Kasumi-1 (cell line): ENCODE results near the gene GYS2.
"Not testable (repeated sequence)": the region's sequence is repeated elsewhere in the genome, so short reads cannot be mapped to it uniquely, and the experiment has no call there.

Experiments used
- DNase-seq, 2 experiments: peaks; one replicate each; lab custom pipeline; 2025; lab: John Stamatoyannopoulos, UW

Gene GYS2

DNA sequence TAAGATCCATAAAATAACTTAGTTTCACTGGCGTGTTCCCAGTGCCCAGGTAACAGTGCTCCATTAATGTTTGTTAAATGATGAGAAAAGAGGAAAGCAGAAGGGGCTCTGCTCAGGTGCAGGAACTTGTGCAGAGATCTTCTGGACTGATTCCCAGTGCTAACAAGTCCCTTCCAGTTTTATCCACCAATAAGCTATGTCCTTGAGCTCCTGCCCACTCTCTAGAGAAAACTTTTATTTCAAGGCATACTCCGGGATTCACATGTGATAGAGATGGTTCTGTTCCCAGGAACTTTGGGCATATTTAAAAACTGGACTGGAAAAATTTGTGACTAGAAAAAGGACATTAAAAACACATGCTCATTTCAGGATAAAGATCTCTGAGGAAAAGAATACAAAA is 1.9 kb downstream of the GYS2 start:
- DNase-seq, result no peak

DNA sequence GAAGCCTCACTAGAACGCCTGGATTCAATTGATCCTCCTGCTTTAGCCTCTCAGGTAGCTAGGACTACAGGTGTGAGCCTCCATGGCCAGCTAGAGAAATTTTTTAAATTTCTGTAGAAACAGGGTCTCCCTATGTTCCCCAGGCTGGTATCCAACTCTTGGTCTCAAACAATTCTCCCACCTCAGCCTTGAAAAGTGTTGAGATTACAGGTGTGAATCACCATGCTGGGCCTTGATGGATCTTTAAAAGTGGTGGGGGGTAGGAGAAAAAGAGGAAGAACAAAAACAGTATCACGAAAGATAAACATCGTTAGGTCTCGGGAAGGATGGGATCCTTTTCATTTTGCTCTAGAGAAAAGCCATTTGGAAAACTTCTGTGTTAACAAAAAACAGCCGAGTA is 4.5 kb downstream of the GYS2 start:
- DNase-seq, result no peak

DNA sequence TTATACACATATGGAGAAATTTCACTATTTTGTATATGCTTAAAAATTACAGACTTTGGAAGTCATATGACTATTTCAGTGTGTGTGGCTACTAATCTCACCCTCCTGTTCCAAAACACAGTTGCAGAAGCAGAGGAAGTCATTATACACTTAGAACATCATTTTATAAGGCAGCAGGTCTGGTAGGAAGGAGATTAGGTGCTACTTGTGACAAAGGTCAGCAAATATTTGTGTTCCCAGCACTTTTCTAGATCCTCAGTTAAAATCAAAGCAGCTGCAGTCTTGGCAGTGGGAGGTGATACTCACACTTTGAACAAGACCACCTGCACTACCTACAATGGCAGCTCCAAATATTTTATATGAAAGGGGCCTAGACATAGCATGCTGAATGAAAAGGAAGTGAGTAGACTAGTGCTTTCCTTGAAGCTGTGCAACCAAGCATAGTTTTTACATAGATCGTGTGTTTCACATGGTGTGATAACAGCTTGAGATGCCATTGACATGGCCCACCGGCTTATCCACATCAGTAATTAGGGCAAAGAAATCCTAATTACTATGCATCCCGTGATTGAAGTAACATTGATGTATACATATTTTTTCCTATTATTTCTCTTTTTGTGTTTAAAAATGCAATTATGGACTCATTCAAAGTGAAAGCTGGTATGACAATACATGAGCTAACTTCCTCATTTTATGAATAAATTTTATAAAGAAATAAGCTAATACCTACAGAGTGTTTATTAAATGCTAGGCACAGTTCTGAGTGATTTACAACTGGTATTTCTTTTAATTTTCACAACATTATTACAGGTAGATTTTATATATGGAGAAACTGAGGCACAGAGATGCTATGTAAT is 5.3 kb downstream of the GYS2 start:
- DNase-seq, result no peak

DNA sequence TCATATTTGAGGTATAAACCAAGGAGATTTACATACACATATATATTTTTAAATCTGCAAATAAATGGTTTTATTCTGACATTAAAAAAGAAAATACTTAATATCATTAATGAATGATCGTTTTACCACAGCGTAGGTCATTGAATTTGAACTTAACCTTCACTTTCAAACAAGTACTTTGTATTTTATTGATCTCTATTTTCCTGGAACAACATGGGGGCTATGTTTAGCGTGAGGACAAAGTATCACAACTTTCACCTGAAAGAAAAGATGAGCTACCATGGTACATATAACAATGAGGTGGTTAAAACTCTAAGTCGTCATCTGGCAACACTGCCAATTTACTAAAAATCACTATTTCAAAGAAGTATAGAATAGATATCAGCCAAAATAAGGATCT is 6.0 kb downstream of the GYS2 start:
- no peak for DNase-seq

DNA sequence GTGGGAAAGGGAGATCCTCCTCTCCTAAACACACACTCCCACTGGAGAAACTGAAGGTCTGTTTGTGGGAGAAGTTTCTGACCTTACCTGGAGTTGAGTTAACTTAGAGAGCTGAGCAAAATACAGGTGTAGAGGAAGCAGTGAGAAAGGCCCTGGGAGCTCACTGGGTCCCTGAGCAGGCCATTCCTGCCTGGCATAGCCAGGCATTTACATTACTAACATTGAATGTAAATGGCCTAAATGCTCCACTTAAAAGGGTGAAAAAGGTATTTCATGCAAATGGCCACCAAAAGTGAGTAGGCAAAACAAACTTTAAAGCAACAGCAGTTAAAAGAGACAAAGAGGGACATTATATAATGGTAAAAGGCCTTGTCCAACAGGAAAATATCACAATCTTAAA is 9.3 kb downstream of the GYS2 start:
- not testable (repeated sequence) for DNase-seq

DNA sequence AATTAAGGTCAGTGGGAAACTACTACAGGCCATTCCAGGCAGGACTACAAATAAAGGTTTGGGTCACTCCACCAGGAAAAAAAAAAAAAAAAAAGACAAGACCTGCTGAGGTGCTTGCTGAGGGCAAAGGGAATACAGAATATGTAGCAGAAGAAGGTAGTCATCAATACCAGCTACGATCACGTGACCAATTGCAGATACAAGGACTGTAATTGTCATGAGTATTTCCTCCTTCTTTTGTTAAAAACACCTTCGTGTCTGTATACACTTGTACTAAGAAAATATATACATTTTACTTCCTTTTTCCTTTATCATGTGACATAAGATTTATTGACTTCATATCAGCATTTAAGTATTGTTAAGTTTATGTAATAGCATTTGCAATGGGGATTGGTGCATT is 19.2 kb downstream of the GYS2 start:
- DNase-seq, result no peak

DNA sequence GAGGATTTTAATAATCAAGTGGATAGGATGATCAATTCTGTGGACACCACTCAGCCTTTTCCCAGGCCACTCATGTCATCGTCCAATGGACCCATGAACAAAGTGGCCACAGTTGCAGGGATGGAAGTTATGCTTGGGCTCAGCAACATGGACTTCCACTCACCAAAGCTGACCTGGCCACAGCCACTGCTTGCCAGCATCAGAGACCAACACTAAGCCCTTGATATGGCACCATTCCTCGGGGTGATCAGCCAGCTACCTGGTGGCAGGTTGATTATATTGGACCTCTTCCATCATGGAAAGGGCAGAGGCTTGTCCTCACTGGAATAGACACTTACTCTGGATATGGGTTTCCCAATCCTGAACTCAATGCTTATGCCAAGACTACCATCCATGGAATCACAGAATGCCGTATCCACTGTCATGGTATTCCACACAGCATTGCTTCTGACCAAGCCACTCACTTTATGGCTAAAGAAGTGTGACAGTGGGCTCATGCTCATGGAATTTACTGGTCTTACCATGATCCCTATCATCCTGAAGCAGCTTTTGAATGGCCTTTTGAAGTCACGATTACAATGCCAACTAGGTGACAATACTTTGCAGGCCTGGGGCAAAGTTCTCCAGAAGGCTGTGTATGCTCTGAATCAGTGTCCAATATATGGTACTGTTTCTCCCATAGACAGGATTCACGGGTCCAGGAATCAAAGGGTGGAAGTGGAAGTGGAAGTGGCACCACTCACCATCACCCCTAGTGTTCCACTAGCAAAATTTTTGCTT is 20.1 kb downstream of the GYS2 start:
- DNase-seq, result not testable (repeated sequence)

DNA sequence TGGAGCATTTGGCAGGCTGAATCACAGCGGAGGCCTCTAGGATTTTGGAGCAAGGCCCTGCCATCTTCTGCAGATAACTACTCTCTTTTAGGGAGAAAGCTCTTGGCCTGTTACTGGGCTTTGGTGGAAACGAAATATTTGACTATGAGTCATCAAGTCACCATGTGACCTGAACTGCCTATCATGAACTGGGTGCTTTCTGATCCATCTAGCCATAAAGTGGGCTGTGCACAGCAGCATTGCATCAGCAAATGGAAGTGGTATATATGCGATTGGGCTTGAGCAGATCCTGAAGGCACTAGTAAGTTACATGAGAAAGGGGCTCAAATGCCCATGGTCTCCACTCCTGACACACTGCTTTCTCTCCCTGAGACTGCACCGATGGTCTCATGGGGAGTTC is 21.1 kb downstream of the GYS2 start:
- DNase-seq, result no peak

DNA sequence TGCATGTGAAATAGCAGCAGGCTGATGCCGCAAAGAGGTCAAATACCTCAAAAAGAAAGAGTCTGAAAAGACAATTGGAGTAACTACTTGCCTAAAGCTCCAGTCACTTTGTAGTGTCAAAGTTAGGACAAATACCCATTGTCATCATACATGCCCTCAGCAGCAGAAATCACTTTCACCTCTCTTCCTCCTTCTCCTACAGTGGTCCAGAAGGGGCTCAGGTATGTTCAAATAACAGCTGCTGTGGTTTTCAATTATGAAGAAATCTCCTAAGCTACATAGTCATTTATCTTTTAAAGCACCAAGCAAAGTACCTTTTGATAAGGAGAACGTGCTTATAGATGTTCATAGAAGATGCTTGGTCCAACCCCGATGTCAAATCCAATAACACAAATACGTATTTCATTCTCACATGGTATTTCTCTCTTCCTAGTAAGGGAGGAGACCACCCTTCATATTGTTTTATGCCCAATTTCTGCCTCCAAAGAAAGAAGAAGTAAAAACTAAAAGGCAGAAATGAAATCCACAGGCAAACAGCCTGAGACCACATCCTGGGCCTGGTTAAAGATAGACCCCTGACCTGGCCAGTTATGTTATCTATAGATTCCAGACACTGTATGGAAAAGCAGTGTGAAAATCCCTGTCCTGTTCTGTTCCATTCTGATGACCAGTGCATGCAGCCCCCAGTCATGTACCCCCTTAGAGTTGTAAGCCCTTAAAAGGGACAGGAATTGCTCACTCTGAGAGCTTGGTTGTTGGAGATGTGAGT is 23.7 kb downstream of the GYS2 start:
- no peak for DNase-seq

DNA sequence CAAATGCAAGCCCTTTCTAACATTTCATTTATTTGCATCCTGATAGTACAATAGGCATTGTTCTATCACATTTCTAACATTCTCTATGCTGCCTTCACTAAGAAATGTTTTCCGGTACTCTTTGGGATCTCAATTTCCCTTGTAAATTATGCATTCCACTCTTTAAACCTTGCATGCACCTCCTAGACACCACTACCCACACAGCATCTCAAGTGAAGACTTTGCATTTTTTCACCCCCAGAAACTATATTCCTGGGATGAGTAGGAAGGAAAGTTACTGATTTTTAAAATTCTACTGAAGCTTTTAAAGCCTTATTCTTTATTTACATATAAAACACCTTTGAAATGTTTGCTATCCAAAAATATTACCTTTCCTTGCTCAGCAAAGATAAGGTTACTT is 27.1 kb downstream of the GYS2 start:
- no peak for DNase-seq

DNA sequence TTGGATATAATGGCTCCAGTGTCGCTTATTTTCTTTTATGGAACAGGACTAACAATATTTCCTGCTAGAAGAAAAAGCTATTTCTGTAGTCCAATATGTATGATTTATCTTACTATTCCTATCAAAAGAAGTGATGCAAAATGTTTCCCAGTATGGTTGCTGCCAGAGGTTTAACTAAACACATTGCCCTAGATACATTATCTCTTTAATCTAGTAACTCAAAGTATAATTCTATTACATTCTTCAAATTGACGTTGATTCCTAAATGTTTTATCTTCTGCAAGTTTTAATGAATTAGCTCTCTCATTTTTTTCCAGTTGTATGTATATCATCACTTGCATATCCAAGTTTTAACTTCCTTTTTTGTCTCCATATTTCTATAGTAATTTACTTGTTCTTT is 28.2 kb downstream of the GYS2 start:
- DNase-seq, result no peak

DNA sequence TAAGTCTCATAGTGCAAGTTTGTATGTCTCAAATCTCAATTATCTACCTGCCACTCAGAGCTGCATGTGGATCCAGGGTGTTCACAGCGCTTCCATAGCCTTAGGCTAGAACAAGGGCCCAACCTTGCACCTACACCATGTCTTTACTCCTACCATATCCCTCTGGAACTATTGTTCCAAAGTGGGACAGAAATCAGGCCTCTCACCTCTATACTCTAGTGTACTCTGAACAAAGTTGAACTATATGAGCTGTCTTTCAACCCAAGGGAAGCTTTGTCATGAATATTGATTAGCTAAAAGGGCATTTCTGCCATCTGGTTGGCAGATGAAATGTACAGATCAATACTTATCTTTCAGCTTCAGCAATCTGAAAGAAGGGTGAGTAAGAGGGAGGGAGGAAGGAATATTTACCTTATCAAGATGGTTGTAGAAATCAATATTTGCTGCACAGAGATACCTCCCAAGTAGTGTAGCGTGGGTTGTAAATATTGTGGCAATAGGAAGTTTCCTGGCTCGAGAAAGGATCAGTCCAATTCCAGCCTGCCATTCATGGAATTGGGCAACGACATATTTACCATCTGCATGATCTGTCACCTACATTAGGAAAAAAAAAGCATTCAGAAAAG is 30.8 kb downstream of the GYS2 start:
- no peak for DNase-seq

DNA sequence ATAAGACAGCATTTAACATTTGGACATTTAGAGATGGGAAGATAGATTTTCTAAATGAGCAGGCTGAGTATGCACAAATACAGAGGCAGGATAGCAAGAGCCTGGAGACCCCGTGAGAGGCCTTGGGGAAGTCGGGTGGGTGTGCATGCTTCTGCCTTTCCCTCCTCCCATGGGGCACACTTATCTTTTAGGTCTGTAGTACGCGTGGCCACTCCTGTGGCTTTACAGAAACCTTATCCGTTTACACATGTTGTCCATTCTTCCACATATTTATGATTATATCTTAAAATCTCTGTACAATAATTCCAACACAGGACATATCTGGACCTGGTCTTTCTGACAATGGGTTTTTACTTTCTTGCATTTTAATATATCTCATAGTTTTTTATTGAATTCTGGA is 33.6 kb downstream of the GYS2 start:
- no peak for DNase-seq

DNA sequence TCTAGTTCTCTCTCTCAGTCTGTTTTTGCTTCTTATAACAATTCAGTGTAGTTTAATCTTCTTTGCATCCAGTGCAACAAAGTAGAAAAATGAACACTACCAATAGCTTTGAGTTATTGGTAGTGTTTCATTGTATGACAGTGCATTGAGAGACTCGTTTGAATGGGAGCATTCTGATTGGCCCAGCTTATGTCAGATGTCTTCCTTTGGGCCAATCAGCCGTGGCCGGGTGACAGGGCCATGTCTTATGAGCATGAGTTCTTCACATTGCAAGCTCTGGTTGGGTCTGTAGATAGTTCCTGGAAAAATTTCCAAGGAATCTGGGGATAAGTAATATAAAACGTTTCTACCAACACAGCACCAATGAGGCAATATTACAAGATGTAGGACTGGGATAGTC is 36.5 kb downstream of the GYS2 start:
- DNase-seq, result no peak

DNA sequence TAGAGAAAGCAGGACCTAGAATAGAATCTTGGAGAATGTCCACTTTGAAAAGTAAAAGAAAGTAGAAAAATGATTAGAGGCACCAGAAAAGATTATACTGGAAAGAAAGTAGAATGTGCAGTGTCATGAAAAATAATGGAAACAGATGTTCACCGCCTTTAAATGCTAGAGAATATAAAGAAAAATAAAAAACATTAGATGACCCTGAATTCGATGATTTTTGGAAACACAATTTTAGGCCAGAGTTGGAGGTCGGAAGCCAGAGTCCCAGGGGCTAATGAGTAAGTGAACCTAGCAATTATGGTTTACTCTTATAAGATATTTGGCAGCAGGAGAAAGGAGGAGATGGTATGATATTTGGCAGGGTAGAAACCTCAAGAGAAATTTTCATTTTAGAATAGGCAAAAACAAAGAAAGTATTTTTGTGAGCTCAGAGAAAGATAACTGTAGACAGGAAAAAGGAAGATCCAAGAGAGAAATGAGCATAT is 37.7 kb downstream of the GYS2 start:
- no peak for DNase-seq

DNA sequence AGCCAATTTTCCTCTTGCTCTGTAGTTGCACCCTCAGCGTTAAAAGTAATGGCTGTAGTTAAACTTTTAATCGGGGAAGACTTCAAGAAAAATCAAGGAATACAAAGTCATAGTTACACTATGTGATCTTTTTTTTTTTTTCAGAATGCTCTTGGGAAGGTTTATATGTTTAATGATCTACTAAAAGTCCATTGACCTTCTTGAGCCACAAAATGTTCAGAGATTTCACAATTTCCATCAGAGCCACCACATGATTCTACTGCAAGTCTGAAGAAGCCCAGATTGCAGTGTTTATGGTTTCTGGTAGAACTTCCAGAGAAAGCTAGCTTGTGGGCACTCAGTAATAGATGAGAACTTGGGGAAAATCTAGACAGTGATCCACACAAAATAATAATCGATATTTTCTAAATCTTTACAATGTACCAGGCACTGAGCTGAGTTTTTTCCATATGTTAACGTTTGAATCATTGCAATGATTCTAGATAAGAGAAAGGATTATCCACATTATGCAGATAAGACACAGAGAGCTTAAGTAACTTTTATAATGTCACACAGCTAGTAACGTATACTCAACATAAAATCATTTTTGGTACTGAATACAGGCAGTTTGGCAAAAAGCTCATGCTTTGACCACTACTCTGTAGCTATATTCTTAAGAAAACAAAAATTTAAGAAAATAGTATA is 38.3 kb downstream of the GYS2 start:
- DNase-seq, result no peak

DNA sequence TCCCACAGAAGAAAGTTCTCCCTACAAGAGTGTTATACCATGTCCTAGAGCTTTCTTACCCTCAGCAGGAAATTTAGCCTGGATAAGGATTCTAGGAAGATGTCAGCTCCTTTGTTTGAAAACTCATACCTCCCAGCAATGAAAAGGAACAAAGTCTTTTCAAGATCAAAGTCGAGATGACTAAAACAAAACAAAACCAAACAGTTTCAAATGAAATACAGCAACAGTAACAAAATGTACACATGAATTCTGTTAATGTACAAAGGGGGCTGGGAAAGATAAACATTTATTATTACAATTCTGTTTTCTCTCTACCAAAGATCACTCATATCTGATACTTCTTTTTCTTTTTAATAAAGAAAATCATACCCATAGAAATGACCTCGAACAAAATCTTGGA is 41.8 kb downstream of the GYS2 start:
- DNase-seq, result no peak

DNA sequence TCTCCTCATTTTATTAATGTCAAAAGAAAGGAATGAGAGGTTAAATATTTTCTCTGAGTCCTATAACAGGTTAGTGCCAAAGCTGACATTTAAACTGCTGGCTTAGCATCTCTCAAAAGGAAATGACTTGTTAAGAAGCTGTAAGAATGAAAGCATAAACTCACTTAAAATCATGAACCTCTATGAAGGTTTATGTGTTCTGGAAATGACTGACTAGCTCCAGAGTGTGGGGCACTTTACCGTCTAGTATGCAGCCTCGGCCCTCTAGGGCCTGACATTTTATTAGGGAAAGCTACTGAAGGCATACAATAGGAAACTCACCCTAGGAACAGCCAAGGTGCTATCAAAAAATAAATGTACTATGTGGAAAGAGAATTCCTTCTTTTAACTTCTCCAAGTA is 43.5 kb downstream of the GYS2 start:
- DNase-seq, result no peak

DNA sequence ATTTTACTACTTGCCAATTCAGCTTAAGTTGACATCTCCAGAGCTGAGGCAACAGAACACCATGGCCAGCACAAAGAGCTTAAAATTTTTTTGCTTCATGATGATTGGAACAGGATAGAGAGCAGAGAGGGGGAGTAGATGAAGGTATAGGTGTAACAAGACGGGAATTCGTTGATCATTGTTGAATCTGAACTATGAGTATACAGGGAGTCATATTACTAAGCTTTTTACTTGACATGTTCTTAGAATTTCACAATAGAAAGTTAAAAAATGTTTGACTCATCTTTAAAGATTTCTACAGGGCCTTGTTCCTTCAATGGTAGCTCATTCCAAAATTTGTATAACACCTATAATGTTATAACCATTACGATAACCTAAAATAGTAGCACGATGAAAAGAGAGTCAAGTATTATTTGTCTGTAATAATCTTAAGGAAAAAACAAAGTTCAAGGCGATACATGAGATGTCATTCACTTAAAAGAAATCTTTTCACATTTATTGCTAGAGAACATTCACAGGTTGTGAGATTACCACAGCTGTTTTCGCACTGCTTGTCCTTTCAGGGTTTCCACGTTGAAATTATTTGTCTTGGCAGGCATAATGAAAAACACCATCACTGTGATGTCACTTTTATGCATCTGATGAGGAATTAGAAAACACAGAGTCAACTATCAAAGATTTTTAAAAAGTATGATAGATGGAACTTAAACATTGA is 44.6 kb downstream of the GYS2 start:
- no peak for DNase-seq

DNA sequence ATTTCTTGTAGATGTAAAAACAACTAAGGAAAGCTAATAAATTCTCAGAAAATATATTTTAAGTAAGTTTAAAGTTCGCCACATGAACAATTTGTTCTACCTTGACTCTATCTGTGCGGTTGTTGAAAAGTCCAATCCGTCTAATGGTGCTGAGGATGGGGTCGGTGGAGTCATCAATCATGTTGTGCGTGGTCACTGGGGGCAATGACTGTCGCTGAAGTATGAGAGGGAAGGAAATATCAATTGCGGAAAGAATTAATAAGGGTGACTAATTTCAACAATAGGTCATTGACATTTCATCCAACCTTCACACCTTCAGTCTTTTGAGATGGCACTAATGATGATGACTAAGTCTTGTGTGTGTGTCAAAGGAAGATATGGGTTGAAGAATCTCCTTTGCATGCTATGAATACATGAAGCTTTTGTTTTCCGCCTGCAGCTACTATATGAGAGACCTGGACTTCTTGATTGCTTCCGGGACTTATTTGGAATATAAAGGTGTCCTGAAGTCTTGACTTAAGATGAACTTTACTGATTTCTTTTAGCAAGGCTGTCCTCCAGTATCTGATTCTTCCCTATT is 46.5 kb downstream of the GYS2 start:
- no peak for DNase-seq

DNA sequence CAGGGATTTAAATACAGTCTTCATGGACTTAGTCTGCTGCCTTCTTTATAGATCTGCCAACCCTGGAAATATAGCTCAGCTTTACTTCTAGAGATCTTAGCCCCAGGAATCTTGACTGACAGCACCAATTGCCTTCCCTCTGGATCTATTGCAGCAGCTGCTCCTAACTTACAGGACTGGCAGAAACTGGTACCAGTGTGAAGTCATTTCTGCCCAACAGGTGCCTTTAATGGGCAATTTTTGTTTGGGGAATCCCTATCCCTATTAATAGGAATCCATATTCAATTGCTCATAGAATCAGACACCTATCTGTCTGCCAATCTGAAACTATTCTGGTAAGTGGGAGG is 51.3 kb downstream of the GYS2 start:
- no peak for DNase-seq
